ENCODE results near the gene NLGN2. TPM values are rescaled to one million over a fixed set of nuclear protein-coding genes. Genes with fewer than 3 reads are reported as not detected.

The NLGN2 gene
- total RNA-seq, 1 experiment from 2014 or later = 70.2 TPM

GRCh38 chr17:7407082-7407481 is 563 bp upstream of the NLGN2 start:
- H2BK15ac ChIP-seq (ENCODE audit: low read depth, low read length) = no peak overlapping the region
- H3K14ac ChIP-seq (ENCODE audit: insufficient read depth, low read length) = no peak overlapping the region
- no peak overlapping the region for H2BK12ac ChIP-seq (ENCODE audit: insufficient read length, low read depth, low read length)
- Mint-ChIP-seq H3K4me1 (peaks cover 24 to 32% of the 10 kb centered on the region in 2 experiments), H3K27me3 (ENCODE audit: low read depth) (no peaks in the 10 kb centered on the region), H3K36me3 (ENCODE audit: insufficient read depth in 1 of 3, low read depth in 3 of 3) (peaks cover 16 to 26% (median 25%) of the 10 kb centered on the region in 3 experiments), H3K9me3 (peaks cover 0 to 2% of the 10 kb centered on the region in 2 experiments; a peak in 1 of 5 replicates), H3K27ac (peak overlapping the region in 1 of 3 experiments; percentile 24; a peak in 2 of 7 replicates), H3K4me3 (peak overlapping the region in 1 of 2 experiments; percentile 96; a peak in 3 of 5 replicates)
- H4K20me1 ChIP-seq (ENCODE audit: control insufficient read depth, insufficient read depth, insufficient read length) = no peaks in the 10 kb centered on the region
- no peaks in the 10 kb centered on the region for H3K79me1 ChIP-seq (ENCODE audit: insufficient read depth, low read depth, low read length, poor library complexity, severe bottlenecking)
- no peak overlapping the region for H2AK5ac ChIP-seq (ENCODE audit: insufficient read length, low read length)
- no peak overlapping the region for H3K56ac ChIP-seq (ENCODE audit: insufficient read length, low read depth, low read length)
- no peaks in the 10 kb centered on the region for H3K79me2 ChIP-seq (ENCODE audit: insufficient read depth, low read length)
- no CpG with 5 or more reads among the region's 13 CpGs for WGBS (ENCODE audit: extremely low coverage, insufficient read length, low lambda C conversion rate)
- H3K4ac ChIP-seq (ENCODE audit: low read depth, low read length) = no peak overlapping the region
- H3K23me2 ChIP-seq (ENCODE audit: insufficient read length, low read depth, low read length, poor library complexity, severe bottlenecking) = peaks cover 5% of the 10 kb centered on the region
- no peak overlapping the region for H2AFZ ChIP-seq (ENCODE audit: low read length)
- H3T11ph ChIP-seq (ENCODE audit: low read length) = no peak overlapping the region
- no peak overlapping the region for H2BK20ac ChIP-seq (ENCODE audit: low read depth, low read length, poor library complexity, severe bottlenecking)
- no peak overlapping the region for H3K23ac ChIP-seq (ENCODE audit: insufficient read length, low read depth, low read length)
- no peak for DNase-seq
- no peaks in the 10 kb centered on the region for H3K27me3 ChIP-seq (ENCODE audit: insufficient read depth, low read length)
- no peaks in the 10 kb centered on the region for H3K9me3 ChIP-seq (ENCODE audit: control insufficient read depth, low read depth, low read length)
- no peak overlapping the region for H3K27ac ChIP-seq (ENCODE audit: insufficient read length, low read depth, low read length)
- H4K8ac ChIP-seq (replicated peaks; ENCODE audit: insufficient read length, low read depth, low read length) = no peak overlapping the region
- no peak overlapping the region for H4K5ac ChIP-seq (ENCODE audit: insufficient read length, low read depth, low read length)
- TF ChIP-seq CTCF (conservative IDR thresholded peaks at IDR 0.05) = no peak
- H2BK120ac ChIP-seq (ENCODE audit: low read depth, low read length, poor library complexity, severe bottlenecking) = no peak overlapping the region
- no peak overlapping the region for H3K9ac ChIP-seq (ENCODE audit: extremely low read depth, insufficient read length, low read length)
- H3K18ac ChIP-seq (ENCODE audit: insufficient read length, low read depth, low read length) = no peak overlapping the region
- H2BK5ac ChIP-seq (ENCODE audit: insufficient read length, low read length) = no peak overlapping the region
- no peak overlapping the region for H3K4me2 ChIP-seq (ENCODE audit: insufficient read depth, insufficient read length, low read length)
- H3K4me1 ChIP-seq (ENCODE audit: insufficient read depth, low read length) = no peaks in the 10 kb centered on the region; the same call in 1 of the 2 replicates
- H4K91ac ChIP-seq (ENCODE audit: insufficient read length, low read depth, low read length) = no peak overlapping the region
